SK-N-SH (cell line): ENCODE data around the gene MAP6. TPM values are rescaled to one million over a fixed set of nuclear protein-coding genes. Genes with fewer than 3 reads are reported as not detected.

Experiments
- CTCF ChIA-PET: fragments of 300-600, 350-600 bp; formaldehyde crosslinking; extraction: SDS; loops from one replicate; lab custom pipeline; 2021; lab: Yijun Ruan, JAX
- POLR2A ChIA-PET: fragments of 350-600 bp; sonication (Branson Sonifier 250); formaldehyde crosslinking; extraction: SDS; loops from one replicate; lab custom pipeline; 2020; ENCODE audit warnings: antibody characterized with exemption, inconsistent platforms; lab: Yijun Ruan, JAX
- DNase-seq: peaks from one replicate; pipeline ENCODE4 v3.0.0; 2012
- H2AFZ ChIP-seq: fragments of 200-600 bp; sonication (generic); 2 replicates; pipeline ENCODE4 v1.8.1; 2016; ENCODE audit warnings: antibody characterized with exemption, mild to moderate bottlenecking, low read depth
- H3F3A ChIP-seq: fragments of 200-600 bp; sonication (generic); replicated peaks from 2 replicates; pipeline ENCODE3; 2016; ENCODE audit warnings: antibody characterized with exemption, mild to moderate bottlenecking; ENCODE audit not compliant: insufficient read depth
- H3K27ac ChIP-seq, 2 experiments: fragments of 200-500 bp in 1 of 2; fragments of 200-600 bp in 1 of 2; sonication (Bioruptor generic) in 1 of 2; sonication (generic), shearing (Covaris generic) in 1 of 2; 2 replicates each; pipeline versions ENCODE4 v1.5.1 to v1.6.1; 2014 to 2016; ENCODE audit warnings: low read depth in 2 of 2, inconsistent platforms in 1 of 2, low read length in 1 of 2, mild to moderate bottlenecking in 1 of 2, mixed read lengths in 1 of 2
- H3K27me3 ChIP-seq: fragments of 200-600 bp; sonication (generic), shearing (Covaris generic); 2 replicates; pipeline ENCODE4 v1.6.1; 2016; ENCODE audit warnings: mixed run types; ENCODE audit not compliant: insufficient read depth
- H3K36me3 ChIP-seq, 2 experiments: fragments of 200-500 bp in 1 of 2; fragments of 200-600 bp in 1 of 2; sonication (Bioruptor generic) in 1 of 2; sonication (generic) in 1 of 2; replicated peaks in 1 of 2; 2 replicates each; pipeline versions ENCODE3 to v1.5.1; 2014 to 2016; ENCODE audit warnings: low read length in 1 of 2, mild to moderate bottlenecking in 1 of 2; ENCODE audit not compliant: insufficient read depth in 2 of 2, control insufficient read depth in 1 of 2
- H3K4me1 ChIP-seq, 2 experiments: fragments of 200-500 bp in 1 of 2; fragments of 200-600 bp in 1 of 2; sonication (Bioruptor generic) in 1 of 2; sonication (generic), shearing (Covaris generic) in 1 of 2; 2 replicates each; pipeline versions ENCODE4 v1.5.1 to v1.6.1; 2014 to 2016; ENCODE audit warnings: low read depth in 1 of 2, low read length in 1 of 2, mixed run types in 1 of 2; ENCODE audit not compliant: insufficient read depth in 2 of 2, control insufficient read depth in 1 of 2
- H3K4me2 ChIP-seq: fragments of 200-600 bp; sonication (generic), shearing (Covaris generic); 2 replicates; pipeline ENCODE4 v1.6.1; 2017; ENCODE audit warnings: mixed run types
- H3K4me3 ChIP-seq, 2 experiments: fragments of 200-500 bp in 1 of 2; fragments of 200-600 bp in 1 of 2; sonication (Bioruptor generic) in 1 of 2; sonication (generic), shearing (Covaris generic) in 1 of 2; 2 replicates each; pipeline versions ENCODE4 v1.5.1 to v1.8.1; 2014 to 2016; ENCODE audit warnings: low read depth in 2 of 2, inconsistent platforms in 1 of 2, low read length in 1 of 2, mild to moderate bottlenecking in 1 of 2, mixed read lengths in 1 of 2, moderate library complexity in 1 of 2
- H3K79me2 ChIP-seq: fragments of 200-600 bp; sonication (generic); 2 replicates; pipeline ENCODE4 v1.8.1; 2017; ENCODE audit warnings: mild to moderate bottlenecking; ENCODE audit not compliant: insufficient read depth
- H3K9ac ChIP-seq: fragments of 200-600 bp; sonication (generic); 2 replicates; pipeline ENCODE4 v1.6.1; 2017; ENCODE audit warnings: mixed run types
- H3K9me2 ChIP-seq: fragments of 200-600 bp; sonication (generic); 2 replicates; pipeline ENCODE4 v1.6.1; 2017; ENCODE audit warnings: mixed run types
- H3K9me3 ChIP-seq: fragments of 200-600 bp; sonication (generic); 2 replicates; pipeline ENCODE4 v1.6.1; 2017; ENCODE audit warnings: mixed run types, mild to moderate bottlenecking, moderate library complexity
- H4K20me1 ChIP-seq: fragments of 200-600 bp; sonication (generic); 2 replicates; pipeline ENCODE4 v1.6.1; 2017; ENCODE audit warnings: mild to moderate bottlenecking, mixed run types; ENCODE audit not compliant: insufficient read depth
- CHD2 ChIP-seq: fragments of 150-350 bp; IDR thresholded peaks from 2 replicates; pipeline ENCODE4 v1.6.1; 2018; ENCODE audit warnings: low read length; ENCODE audit not compliant: partially characterized antibody
- CTCF ChIP-seq: fragments of 200-600 bp; sonication (generic); IDR thresholded peaks from 2 replicates; pipeline ENCODE4 v1.6.1; 2017; ENCODE audit warnings: antibody characterized with exemption, mild to moderate bottlenecking, moderate library complexity
- ELF1 ChIP-seq: IDR thresholded peaks from 2 replicates; pipeline ENCODE4 v1.4.0; 2012
- EZH2phosphoT487 ChIP-seq: fragments of 200-600 bp; sonication (generic); IDR thresholded peaks from 2 replicates; pipeline ENCODE4 v1.6.1; 2017; ENCODE audit warnings: low read depth, mixed run types, mild to moderate bottlenecking, antibody characterized with exemption, moderate library complexity, borderline replicate concordance
- FOXJ3 ChIP-seq: sonication (generic); formaldehyde crosslinking; IDR thresholded peaks from 2 replicates; pipeline ENCODE4 v1.5.1; 2020; ENCODE audit warnings: mild to moderate bottlenecking, missing genetic modification reagents
- GATA2 ChIP-seq: sonication (generic); formaldehyde crosslinking; IDR thresholded peaks from 2 replicates; pipeline ENCODE4 v1.5.0; 2020; ENCODE audit warnings: mild to moderate bottlenecking, missing genetic modification reagents
- IRF3 ChIP-seq: fragments of 150-350 bp; IDR thresholded peaks from 2 replicates; pipeline ENCODE4 v1.6.1; 2016; ENCODE audit warnings: mild to moderate bottlenecking, low read depth, low read length
- JUND ChIP-seq: IDR thresholded peaks from 2 replicates; pipeline ENCODE4 v1.4.0; 2012
- MAX ChIP-seq: IDR thresholded peaks from 2 replicates; pipeline ENCODE4 v1.4.0; 2012; ENCODE audit warnings: low read depth
- NFIC ChIP-seq: IDR thresholded peaks from 2 replicates; pipeline ENCODE4 v1.4.0; 2012; ENCODE audit warnings: borderline replicate concordance
- NRF1 ChIP-seq: IDR thresholded peaks from 2 replicates; pipeline ENCODE4 v1.6.1; 2012; ENCODE audit warnings: low read depth, mild to moderate bottlenecking, low read length
- POLR2AphosphoS5 ChIP-seq: IDR thresholded peaks from 2 replicates; pipeline ENCODE4 v1.6.1; 2012; ENCODE audit warnings: low read depth, low read length
- RAD21 ChIP-seq: IDR thresholded peaks from 2 replicates; pipeline ENCODE4 v1.6.1; 2012; ENCODE audit warnings: mild to moderate bottlenecking, low read length
- RCOR1 ChIP-seq: fragments of 150-350 bp; IDR thresholded peaks from 2 replicates; pipeline ENCODE4 v1.6.1; 2017; ENCODE audit warnings: antibody characterized with exemption, low read length
- SMC3 ChIP-seq: IDR thresholded peaks from 2 replicates; pipeline ENCODE4 v1.6.1; 2012; ENCODE audit warnings: low read depth, low read length, improper control_type of control experiment
- TEAD4 ChIP-seq: IDR thresholded peaks from 2 replicates; pipeline ENCODE4 v1.4.0; 2012; ENCODE audit warnings: mild to moderate bottlenecking, borderline replicate concordance; ENCODE audit not compliant: insufficient read depth
- USF2 ChIP-seq: fragments of 150-350 bp; IDR thresholded peaks from 2 replicates; pipeline ENCODE4 v1.6.1; 2017; ENCODE audit warnings: antibody characterized with exemption, low read length, low read depth, borderline replicate concordance
- WGBS: methylation state at CpG from one replicate; pipeline ENCODE4 v1.1.6; 2017; ENCODE audit warnings: low lambda C conversion rate; 5-methylcytosine and 5-hydroxymethylcytosine counted together
- polyA plus RNA-seq, 3 experiments: library from polyadenylated mRNA; depleted of rRNA; stranded (reverse); fragments of >200 nt; gene quantifications; 2 replicates each; pipeline ENCODE4 v1.2.3, GENCODE V29; 2012

Gene MAP6
- polyA plus RNA-seq, 1 of the 3 experiments (the other 2 are of a cell fraction) = 11.1 TPM

GRCh38 chr11:75576017-75576416 lies 92.8 kb downstream of the MAP6 start:
- Histone ChIP-seq H3K36me3 (peaks cover 15 to 32% of the 10 kb centered on the region in 2 experiments), H3K9ac (no peak overlapping the region), H4K20me1 (no peaks in the 10 kb centered on the region; the same call in 1 of the 2 replicates), H3K9me3 (no peaks in the 10 kb centered on the region), H3K9me2 (no peaks in the 10 kb centered on the region), H3K4me2 (no peak overlapping the region), H3K4me3 (no peak overlapping the region), H3F3A (peaks cover 11% of the 10 kb centered on the region), H2AFZ (no peak overlapping the region), H3K79me2 (no peaks in the 10 kb centered on the region), H3K4me1 (peaks cover 0 to 5% of the 10 kb centered on the region in 2 experiments; a peak in 1 of 4 replicates), H3K27me3 (no peaks in the 10 kb centered on the region), H3K27ac (no peak overlapping the region)
- 96% methylated on average over 6 of the region's 6 CpGs for WGBS
- ChIA-PET CTCF (interaction anchor here (0.7 to 4.8 kb wide), 14 partner anchors 9 to 130 kb away, joined by 3 to 45 read pairs (median 5); partner anchors contain the start of gene SERPINH1), POLR2A (interaction anchor here (4.3 kb wide), 1 partner anchor 15 kb away, joined by 21 read pairs; the partner anchor contains the start of gene SERPINH1)
- TF ChIP-seq TEAD4 (no peak), FOXJ3 (no peak), ELF1 (no peak), RCOR1 (no peak), IRF3 (no peak), JUND (no peak), NFIC (no peak), SMC3 (no peak), USF2 (no peak), GATA2 (CRISPR knock-in tag) (no peak), POLR2AphosphoS5 (no peak), RAD21 (no peak), CTCF (no peak), MAX (no peak), NRF1 (no peak), CHD2 (no peak), EZH2phosphoT487 (no peak)
- DNase-seq = no peak
